ENCODE results near the gene MTA1. TPM values are rescaled to one million over a fixed set of nuclear protein-coding genes. Genes with fewer than 3 reads are reported as not detected.

The MTA1 gene
- total RNA-seq, 2 experiments from 2014 or later = 103 to 217 TPM

GRCh38 chr14:105439710-105440553 is 20.3 kb downstream of the MTA1 start:
- 0 out of 2 replicates have a peak, but pooled peaks cover 6% of the 10 kb centered on the region for H4K20me1 ChIP-seq (ENCODE audit: insufficient read depth, low read length)
- BruUV-seq (replicated peaks) = no TSS peak
- POLR2A ChIA-PET = no interaction called here
- H2AFZ ChIP-seq (ENCODE audit: low read length) = no peak overlapping the region
- peaks cover 37% of the 10 kb centered on the region for H3K79me2 ChIP-seq (ENCODE audit: insufficient read depth, low read depth, low read length)
- intact Hi-C loops (cut with micrococcal nuclease; ENCODE audit: unreplicated experiment) = no loop called here
- no peak overlapping the region for H3K4me3 ChIP-seq (ENCODE audit: low read depth, low read length, poor library complexity, severe bottlenecking)
- H3K4me1 ChIP-seq (ENCODE audit: insufficient read depth, low read length, poor library complexity, severe bottlenecking) = no peaks in the 10 kb centered on the region
- H3K27ac ChIP-seq (ENCODE audit: low read depth, low read length, poor library complexity, severe bottlenecking) = no peak overlapping the region
- CTCF ChIA-PET (ENCODE audit: unreplicated experiment) = no interaction called here
- no peak for DNase-seq (ENCODE audit: low spot score)
- no peaks in the 10 kb centered on the region for H3K9me2 ChIP-seq (ENCODE audit: insufficient read depth, low read length)
- H3K36me3 ChIP-seq (ENCODE audit: insufficient read depth, low read length) = peaks cover 69% of the 10 kb centered on the region
- no peak for TF ChIP-seq EZH2phosphoT487 (IDR thresholded peaks at IDR 0.05; ENCODE audit: borderline replicate concordance, low read depth, low read length)
- TF ChIP-seq CTCF (conservative IDR thresholded peaks at IDR 0.05; ENCODE audit: low read length) = no peak
- H3K9me3 ChIP-seq (ENCODE audit: low read length) = peaks cover 15% of the 10 kb centered on the region
- no peak overlapping the region for H3K4me2 ChIP-seq (ENCODE audit: low read length)

- no peak overlapping the region for H3K27ac ChIP-seq (ENCODE audit: low read depth, low read length, poor library complexity, severe bottlenecking)
- peaks cover 13% of the 10 kb centered on the region for H3K9me3 ChIP-seq (ENCODE audit: low read length)
- no peak overlapping the region for H2AFZ ChIP-seq (ENCODE audit: low read length)
- ChIA-PET POLR2A (no interaction called here), CTCF (ENCODE audit: unreplicated experiment) (no interaction called here)
- DNase-seq (ENCODE audit: low spot score) = no peak
- peaks cover 66% of the 10 kb centered on the region for H3K36me3 ChIP-seq (ENCODE audit: insufficient read depth, low read length)
- BruUV-seq (replicated peaks) = no TSS peak
- intact Hi-C loops (cut with micrococcal nuclease; ENCODE audit: unreplicated experiment) = no loop called here
- H3K79me2 ChIP-seq (ENCODE audit: insufficient read depth, low read depth, low read length) = peaks cover 31% of the 10 kb centered on the region
- no peaks in the 10 kb centered on the region for H3K9me2 ChIP-seq (ENCODE audit: insufficient read depth, low read length)
- TF ChIP-seq EZH2phosphoT487 (IDR thresholded peaks at IDR 0.05; ENCODE audit: borderline replicate concordance, low read depth, low read length) (no peak), CTCF (conservative IDR thresholded peaks at IDR 0.05; ENCODE audit: low read length) (no peak)
- no peak overlapping the region for H3K4me3 ChIP-seq (ENCODE audit: low read depth, low read length, poor library complexity, severe bottlenecking)
- no peaks in the 10 kb centered on the region for H3K4me1 ChIP-seq (ENCODE audit: insufficient read depth, low read length, poor library complexity, severe bottlenecking)
- H4K20me1 ChIP-seq (ENCODE audit: insufficient read depth, low read length) = 0 out of 2 replicates have a peak, but pooled peaks cover 6% of the 10 kb centered on the region
- H3K4me2 ChIP-seq (ENCODE audit: low read length) = no peak overlapping the region
Observed at GRCh38 chr14:105440554-105440900, 20.9 kb downstream of the MTA1 start.

- H3K4me3 ChIP-seq (ENCODE audit: low read depth, low read length, poor library complexity, severe bottlenecking) = no peak overlapping the region
- H3K36me3 ChIP-seq (ENCODE audit: insufficient read depth, low read length) = peaks cover 68% of the 10 kb centered on the region
- no peak overlapping the region for H3K4me2 ChIP-seq (ENCODE audit: low read length)
- H3K9me2 ChIP-seq (ENCODE audit: insufficient read depth, low read length) = no peaks in the 10 kb centered on the region
- 0 out of 2 replicates have a peak, but pooled peaks cover 6% of the 10 kb centered on the region for H4K20me1 ChIP-seq (ENCODE audit: insufficient read depth, low read length)
- intact Hi-C loops (cut with micrococcal nuclease; ENCODE audit: unreplicated experiment) = no loop called here
- H2AFZ ChIP-seq (ENCODE audit: low read length) = no peak overlapping the region
- no TSS peak for BruUV-seq (replicated peaks)
- H3K9me3 ChIP-seq (ENCODE audit: low read length) = peaks cover 8% of the 10 kb centered on the region
- H3K79me2 ChIP-seq (ENCODE audit: insufficient read depth, low read depth, low read length) = peaks cover 26% of the 10 kb centered on the region
- POLR2A ChIA-PET = no interaction called here
- DNase-seq (ENCODE audit: low spot score) = no peak
- H3K27ac ChIP-seq (ENCODE audit: low read depth, low read length, poor library complexity, severe bottlenecking) = no peak overlapping the region
- no peaks in the 10 kb centered on the region for H3K4me1 ChIP-seq (ENCODE audit: insufficient read depth, low read length, poor library complexity, severe bottlenecking)
- CTCF ChIA-PET (ENCODE audit: unreplicated experiment) = no interaction called here
- TF ChIP-seq CTCF (conservative IDR thresholded peaks at IDR 0.05; ENCODE audit: low read length) (no peak), EZH2phosphoT487 (IDR thresholded peaks at IDR 0.05; ENCODE audit: borderline replicate concordance, low read depth, low read length) (no peak)
Observed at GRCh38 chr14:105440992-105441391, 21.4 kb downstream of the MTA1 start.

Data from OCI-LY7 (cell line).